ENCODE results near the gene FBLN2.

DNA sequence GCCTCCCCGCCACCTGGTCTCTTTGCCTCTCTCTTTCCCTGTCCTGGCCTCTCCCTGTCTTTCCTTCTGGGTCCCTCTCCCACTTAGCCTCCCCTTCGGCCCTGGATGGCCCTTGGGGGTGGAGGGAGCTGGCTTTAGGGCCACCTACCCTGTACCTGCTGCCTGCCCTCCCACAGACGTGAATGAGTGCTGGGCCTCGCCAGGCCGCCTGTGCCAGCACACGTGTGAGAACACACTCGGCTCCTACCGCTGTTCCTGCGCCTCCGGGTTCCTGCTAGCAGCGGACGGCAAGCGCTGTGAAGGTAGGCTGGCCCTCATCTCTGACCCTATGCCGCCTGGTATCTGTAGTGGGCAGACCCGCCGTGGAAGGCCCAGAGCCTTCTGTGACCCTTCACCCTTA is 80.7 kb downstream of the FBLN2 start:
- TF ChIP-seq CREB1 (IDR thresholded peaks at IDR 0.05; ENCODE audit: low read depth) (no peak), CEBPB (IDR thresholded peaks at IDR 0.05) (no peak), TAF1 (IDR thresholded peaks at IDR 0.05; ENCODE audit: low read depth) (no peak), TEAD4 (IDR thresholded peaks at IDR 0.05) (no peak), RAD21 (IDR thresholded peaks at IDR 0.05; ENCODE audit: low read depth) (no peak), YY1 (IDR thresholded peaks at IDR 0.05; ENCODE audit: low read depth) (no peak), EP300 (IDR thresholded peaks at IDR 0.05; ENCODE audit: borderline replicate concordance) (no peak)
- TF ChIP-seq, protein P1, sequence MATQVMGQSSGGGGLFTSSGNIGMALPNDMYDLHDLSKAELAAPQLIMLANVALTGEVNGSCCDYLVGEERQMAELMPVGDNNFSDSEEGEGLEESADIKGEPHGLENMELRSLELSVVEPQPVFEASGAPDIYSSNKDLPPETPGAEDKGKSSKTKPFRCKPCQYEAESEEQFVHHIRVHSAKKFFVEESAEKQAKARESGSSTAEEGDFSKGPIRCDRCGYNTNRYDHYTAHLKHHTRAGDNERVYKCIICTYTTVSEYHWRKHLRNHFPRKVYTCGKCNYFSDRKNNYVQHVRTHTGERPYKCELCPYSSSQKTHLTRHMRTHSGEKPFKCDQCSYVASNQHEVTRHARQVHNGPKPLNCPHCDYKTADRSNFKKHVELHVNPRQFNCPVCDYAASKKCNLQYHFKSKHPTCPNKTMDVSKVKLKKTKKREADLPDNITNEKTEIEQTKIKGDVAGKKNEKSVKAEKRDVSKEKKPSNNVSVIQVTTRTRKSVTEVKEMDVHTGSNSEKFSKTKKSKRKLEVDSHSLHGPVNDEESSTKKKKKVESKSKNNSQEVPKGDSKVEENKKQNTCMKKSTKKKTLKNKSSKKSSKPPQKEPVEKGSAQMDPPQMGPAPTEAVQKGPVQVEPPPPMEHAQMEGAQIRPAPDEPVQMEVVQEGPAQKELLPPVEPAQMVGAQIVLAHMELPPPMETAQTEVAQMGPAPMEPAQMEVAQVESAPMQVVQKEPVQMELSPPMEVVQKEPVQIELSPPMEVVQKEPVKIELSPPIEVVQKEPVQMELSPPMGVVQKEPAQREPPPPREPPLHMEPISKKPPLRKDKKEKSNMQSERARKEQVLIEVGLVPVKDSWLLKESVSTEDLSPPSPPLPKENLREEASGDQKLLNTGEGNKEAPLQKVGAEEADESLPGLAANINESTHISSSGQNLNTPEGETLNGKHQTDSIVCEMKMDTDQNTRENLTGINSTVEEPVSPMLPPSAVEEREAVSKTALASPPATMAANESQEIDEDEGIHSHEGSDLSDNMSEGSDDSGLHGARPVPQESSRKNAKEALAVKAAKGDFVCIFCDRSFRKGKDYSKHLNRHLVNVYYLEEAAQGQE (IDR thresholded peaks at IDR 0.05; ENCODE audit: low read depth): no peak
- TF ChIP-seq, protein P2, sequence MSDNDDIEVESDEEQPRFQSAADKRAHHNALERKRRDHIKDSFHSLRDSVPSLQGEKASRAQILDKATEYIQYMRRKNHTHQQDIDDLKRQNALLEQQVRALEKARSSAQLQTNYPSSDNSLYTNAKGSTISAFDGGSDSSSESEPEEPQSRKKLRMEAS (IDR thresholded peaks at IDR 0.05): no peak
